ENCODE results near the gene C12orf42. TPM values are rescaled to one million over a fixed set of nuclear protein-coding genes. Genes with fewer than 3 reads are reported as not detected.

C12orf42 gene
- not detected in 2 replicates for total RNA-seq

DNA sequence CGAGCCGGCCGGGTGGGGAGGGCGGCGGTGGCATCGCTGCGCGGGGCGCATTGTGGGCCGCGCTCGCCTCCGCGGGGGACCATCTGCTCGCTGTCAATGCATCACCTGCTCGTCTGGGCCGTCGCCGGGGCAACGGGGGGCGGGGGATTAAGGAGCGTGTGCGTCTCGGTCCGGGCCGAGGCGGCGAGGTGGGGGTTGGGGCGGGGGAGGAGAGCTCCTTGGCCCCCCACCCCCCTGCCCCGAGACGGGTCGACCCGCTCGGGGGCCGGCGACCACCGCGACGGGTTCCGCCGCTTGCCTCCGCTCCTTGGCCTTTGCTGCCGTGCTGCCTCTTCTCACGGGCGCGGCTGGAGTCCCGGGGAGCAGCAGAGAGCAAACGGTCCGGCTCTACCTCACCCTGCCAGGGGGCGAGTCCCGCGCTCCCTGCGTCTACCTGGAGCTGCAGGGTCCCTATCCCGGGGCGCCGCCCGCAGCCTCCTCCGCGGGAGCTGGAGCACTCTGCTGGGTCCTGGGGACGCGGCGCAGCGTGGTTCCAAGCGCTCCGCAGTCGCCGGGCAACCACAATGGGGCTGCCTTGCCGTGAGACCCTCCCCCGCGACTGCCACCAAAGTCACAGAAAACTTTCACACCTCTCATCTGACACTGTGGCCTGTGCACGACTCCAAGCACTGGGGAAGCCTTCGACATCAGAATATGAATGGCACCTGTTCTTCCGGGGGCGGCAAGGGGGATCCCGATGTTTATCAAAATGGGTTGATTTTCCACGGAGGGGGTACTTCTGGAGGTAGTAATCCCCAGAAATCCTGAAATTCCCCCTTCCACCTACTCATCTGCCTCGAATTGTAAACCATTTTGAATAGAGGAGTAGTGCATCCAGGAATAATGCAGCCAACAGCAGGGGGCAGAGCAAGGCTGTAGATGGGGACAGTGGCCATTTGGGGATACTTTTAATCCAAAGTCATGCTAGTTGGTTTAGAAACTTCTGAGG is at the start of gene C12orf42:
C12orf42 (minus strand) TSS at position 500 of the 988 bp plus-strand sequence. CDS start 17,542 bp downstream, outside the sequence.

Other genes starting within 250 kb of the C12orf42 start
- not detected in 2 replicates for gene STAB2, start 91.3 kb upstream of the C12orf42 start, total RNA-seq